ENCODE data around the gene TMEM53. TPM values are rescaled to one million over a fixed set of nuclear protein-coding genes. Genes with fewer than 3 reads are reported as not detected.

Gene TMEM53
- total RNA-seq, 1 experiment from 2014 or later: 3.3 TPM

GRCh38 chr1:44661781-44662682 lies 12.2 kb downstream of the TMEM53 start:
- Histone ChIP-seq H3K27me3 (replicated peaks; ENCODE audit: insufficient read depth, low read depth, low read length, poor library complexity) (no peaks in the 10 kb centered on the region), H3K36me3 (ENCODE audit: insufficient read depth, low read length, poor library complexity, severe bottlenecking) (no peaks in the 10 kb centered on the region), H3K4me1 (ENCODE audit: insufficient read depth, low read length, poor library complexity, severe bottlenecking) (no peaks in the 10 kb centered on the region), H3K27ac (ENCODE audit: low read depth, low read length, poor library complexity, severe bottlenecking) (no peak overlapping the region), H3K9me3 (ENCODE audit: low read depth, low read length, poor library complexity, severe bottlenecking) (no peaks in the 10 kb centered on the region), H3K4me3 (ENCODE audit: low read depth, low read length, poor library complexity, severe bottlenecking) (no peak overlapping the region)
- ChIA-PET POLR2A (ENCODE audit: low non-redundant PET) (no interaction called here), CTCF (no interaction called here)
- BruUV-seq (replicated peaks): no TSS peak
- no peak for DNase-seq (ENCODE audit: low spot score)
- no peak for TF ChIP-seq CTCF (conservative IDR thresholded peaks at IDR 0.05; ENCODE audit: low read depth, low read length)
- TF ChIP-seq EZH2 (IDR thresholded peaks at IDR 0.05; ENCODE audit: borderline replicate concordance, low read depth, low read length, poor library complexity, severe bottlenecking): no peak
- intact Hi-C loops (cut with micrococcal nuclease; ENCODE audit: unreplicated experiment): no loop called here

- Histone ChIP-seq H3K4me1 (ENCODE audit: insufficient read depth, low read length, poor library complexity, severe bottlenecking) (no peaks in the 10 kb centered on the region), H3K27me3 (replicated peaks; ENCODE audit: insufficient read depth, low read depth, low read length, poor library complexity) (no peaks in the 10 kb centered on the region), H3K4me3 (ENCODE audit: low read depth, low read length, poor library complexity, severe bottlenecking) (no peak overlapping the region), H3K27ac (ENCODE audit: low read depth, low read length, poor library complexity, severe bottlenecking) (no peak overlapping the region), H3K9me3 (ENCODE audit: low read depth, low read length, poor library complexity, severe bottlenecking) (no peaks in the 10 kb centered on the region), H3K36me3 (ENCODE audit: insufficient read depth, low read length, poor library complexity, severe bottlenecking) (no peaks in the 10 kb centered on the region)
- intact Hi-C loops (cut with micrococcal nuclease; ENCODE audit: unreplicated experiment): no loop called here
- no TSS peak for BruUV-seq (replicated peaks)
- no peak for DNase-seq (ENCODE audit: low spot score)
- ChIA-PET POLR2A (ENCODE audit: low non-redundant PET) (no interaction called here), CTCF (no interaction called here)
- no peak for TF ChIP-seq CTCF (conservative IDR thresholded peaks at IDR 0.05; ENCODE audit: low read depth, low read length)
- no peak for TF ChIP-seq EZH2 (IDR thresholded peaks at IDR 0.05; ENCODE audit: borderline replicate concordance, low read depth, low read length, poor library complexity, severe bottlenecking)
Measured at GRCh38 chr1:44660176-44660575, 14.1 kb downstream of the TMEM53 start.

GRCh38 chr1:44659566-44659965 lies 14.7 kb downstream of the TMEM53 start:
- no TSS peak for BruUV-seq (replicated peaks)
- no peak for DNase-seq (ENCODE audit: low spot score)
- Histone ChIP-seq H3K4me1 (ENCODE audit: insufficient read depth, low read length, poor library complexity, severe bottlenecking) (no peaks in the 10 kb centered on the region), H3K27me3 (replicated peaks; ENCODE audit: insufficient read depth, low read depth, low read length, poor library complexity) (no peaks in the 10 kb centered on the region), H3K9me3 (ENCODE audit: low read depth, low read length, poor library complexity, severe bottlenecking) (no peaks in the 10 kb centered on the region), H3K27ac (ENCODE audit: low read depth, low read length, poor library complexity, severe bottlenecking) (no peak overlapping the region), H3K36me3 (ENCODE audit: insufficient read depth, low read length, poor library complexity, severe bottlenecking) (no peaks in the 10 kb centered on the region), H3K4me3 (ENCODE audit: low read depth, low read length, poor library complexity, severe bottlenecking) (no peak overlapping the region)
- ChIA-PET CTCF (interaction anchor here (0.7 to 1.0 kb wide), 2 partner anchors 13 to 15 kb away, joined by 3 to 16 read pairs; partner anchors contain the start of genes ARMH1 and TMEM53), POLR2A (ENCODE audit: low non-redundant PET) (no interaction called here)
- intact Hi-C loops (cut with micrococcal nuclease; ENCODE audit: unreplicated experiment): loop anchor here (10.0 kb wide), 1 partner anchor 565 kb away; no protein-coding TSS in a partner anchor
- TF ChIP-seq CTCF (conservative IDR thresholded peaks at IDR 0.05; ENCODE audit: low read depth, low read length): no peak
- no peak for TF ChIP-seq EZH2 (IDR thresholded peaks at IDR 0.05; ENCODE audit: borderline replicate concordance, low read depth, low read length, poor library complexity, severe bottlenecking)
